GM19240 (cell line): ENCODE data around the gene HMMR.
"Not testable (repeated sequence)": the region's sequence is repeated elsewhere in the genome, so short reads cannot be mapped to it uniquely, and the experiment has no call there.

Source experiments
- DNase-seq: peaks from one replicate; pipeline ENCODE4 v3.0.0; 2011; ENCODE audit warnings: low spot score; ENCODE audit not compliant: insufficient read length

The HMMR gene

GRCh38 chr5:163460562-163461171 is at the start of gene HMMR:
TSS of gene HMMR (plus strand) at chr5:163460632. CDS start at chr5:163460693, 61 bp downstream.
- DNase-seq: no peak

- not testable (repeated sequence) for DNase-seq
Observed at GRCh38 chr5:163415673-163416072, 44.8 kb upstream of the HMMR start.

- no peak for DNase-seq
Observed at GRCh38 chr5:163424836-163425235, 35.6 kb upstream of the HMMR start.

GRCh38 chr5:163426128-163426527 is 34.3 kb upstream of the HMMR start:
- DNase-seq: not testable (repeated sequence)

GRCh38 chr5:163432544-163432943 is 27.9 kb upstream of the HMMR start:
- DNase-seq: no peak

GRCh38 chr5:163433271-163433670 is 27.2 kb upstream of the HMMR start:
- no peak for DNase-seq

- no peak for DNase-seq
Observed at GRCh38 chr5:163434401-163434866, 26.0 kb upstream of the HMMR start.

- no peak for DNase-seq
Observed at GRCh38 chr5:163436515-163436914, 23.9 kb upstream of the HMMR start.

GRCh38 chr5:163437011-163437308 is 23.5 kb upstream of the HMMR start:
- DNase-seq: no peak

GRCh38 chr5:163437309-163438182 is 22.9 kb upstream of the HMMR start, which contains the start of gene CCNG1:
TSS of gene CCNG1 (plus strand) at chr5:163437595. CDS start at chr5:163439257, 1,662 bp downstream.
- DNase-seq: peak; percentile 69

- no peak for DNase-seq
Observed at GRCh38 chr5:163439092-163439425, 21.4 kb upstream of the HMMR start.

- DNase-seq: no peak
Observed at GRCh38 chr5:163440954-163441353, 19.5 kb upstream of the HMMR start.

GRCh38 chr5:163444526-163444925 is 15.9 kb upstream of the HMMR start:
- DNase-seq: no peak

- DNase-seq: no peak
Observed at GRCh38 chr5:163445345-163445744, 15.1 kb upstream of the HMMR start.

- no peak for DNase-seq
Observed at GRCh38 chr5:163447191-163447590, 13.2 kb upstream of the HMMR start.

- DNase-seq: no peak
Observed at GRCh38 chr5:163447875-163448274, 12.6 kb upstream of the HMMR start.

- DNase-seq: no peak
Observed at GRCh38 chr5:163448491-163448890, 11.9 kb upstream of the HMMR start.

GRCh38 chr5:163451489-163451888 is 8.9 kb upstream of the HMMR start:
- no peak for DNase-seq

GRCh38 chr5:163453705-163454104 is 6.7 kb upstream of the HMMR start:
- no peak for DNase-seq

- not testable (repeated sequence) for DNase-seq
Observed at GRCh38 chr5:163455406-163455805, 5.0 kb upstream of the HMMR start.

GRCh38 chr5:163456029-163456589 is 4.3 kb upstream of the HMMR start:
- no peak for DNase-seq

GRCh38 chr5:163456840-163457239 is 3.6 kb upstream of the HMMR start:
- no peak for DNase-seq
